ENCODE data around the gene RMND1. TPM values are rescaled to one million over a fixed set of nuclear protein-coding genes. Genes with fewer than 3 reads are reported as not detected.
A peak's percentile ranks its signal among the peaks of the same experiment; 100 is the strongest.
"Not testable (repeated sequence)": the region's sequence is repeated elsewhere in the genome, so short reads cannot be mapped to it uniquely, and the experiment has no call there.

RMND1 gene
- total RNA-seq, 1 donor from 2014 or later, result 26.9 TPM

GRCh38 chr6:151387175-151387970 is 64.6 kb downstream of the RMND1 start:
- no peak for DNase-seq (ENCODE audit: low read depth, low spot score)

- no peak for DNase-seq (ENCODE audit: low read depth, low spot score)
Measured at GRCh38 chr6:151385177-151385576, 66.7 kb downstream of the RMND1 start.

GRCh38 chr6:151384151-151384550 is 67.8 kb downstream of the RMND1 start:
- DNase-seq (ENCODE audit: low read depth, low spot score), result no peak

GRCh38 chr6:151382631-151383030 is 69.3 kb downstream of the RMND1 start:
- not testable (repeated sequence) for DNase-seq (ENCODE audit: low read depth, low spot score)

- DNase-seq (ENCODE audit: low read depth, low spot score), result no peak
Measured at GRCh38 chr6:151381722-151382121, 70.2 kb downstream of the RMND1 start.

- DNase-seq (ENCODE audit: low read depth, low spot score), result no peak
Measured at GRCh38 chr6:151380848-151381205, 71.1 kb downstream of the RMND1 start.

GRCh38 chr6:151379933-151380847 is 71.7 kb downstream of the RMND1 start:
- no peak for DNase-seq (ENCODE audit: low read depth, low spot score)

- no peak for DNase-seq (ENCODE audit: low read depth, low spot score)
Measured at GRCh38 chr6:151377095-151377494, 74.8 kb downstream of the RMND1 start.

- no peak for DNase-seq (ENCODE audit: low read depth, low spot score)
Measured at GRCh38 chr6:151376440-151376839, 75.5 kb downstream of the RMND1 start.

- DNase-seq (ENCODE audit: low read depth, low spot score), result no peak
Measured at GRCh38 chr6:151375833-151376232, 76.1 kb downstream of the RMND1 start.

GRCh38 chr6:151374036-151374683 is 77.8 kb downstream of the RMND1 start:
- DNase-seq (ENCODE audit: low read depth, low spot score), result peak; percentile 49

- no peak for DNase-seq (ENCODE audit: low read depth, low spot score)
Measured at GRCh38 chr6:151372164-151372563, 79.8 kb downstream of the RMND1 start.

- no peak for DNase-seq (ENCODE audit: low read depth, low spot score)
Measured at GRCh38 chr6:151370509-151371078, 81.3 kb downstream of the RMND1 start.

GRCh38 chr6:151365233-151365632 is 86.7 kb downstream of the RMND1 start:
- DNase-seq (ENCODE audit: low read depth, low spot score), result no peak

- no peak for DNase-seq (ENCODE audit: low read depth, low spot score)
Measured at GRCh38 chr6:151359486-151359885, 92.4 kb downstream of the RMND1 start.

- DNase-seq (ENCODE audit: low read depth, low spot score), result no peak
Measured at GRCh38 chr6:151358475-151358874, 93.5 kb downstream of the RMND1 start.

- DNase-seq (ENCODE audit: low read depth, low spot score), result no peak
Measured at GRCh38 chr6:151357758-151358436, 94.0 kb downstream of the RMND1 start.

- DNase-seq (ENCODE audit: low read depth, low spot score), result not testable (repeated sequence)
Measured at GRCh38 chr6:151356983-151357382, 94.9 kb downstream of the RMND1 start.
